ENCODE results near the gene OR6N2. TPM values are rescaled to one million over a fixed set of nuclear protein-coding genes. Genes with fewer than 3 reads are reported as not detected.
A peak's percentile ranks its signal among the peaks of the same experiment; 100 is the strongest.

The OR6N2 gene, protein sequence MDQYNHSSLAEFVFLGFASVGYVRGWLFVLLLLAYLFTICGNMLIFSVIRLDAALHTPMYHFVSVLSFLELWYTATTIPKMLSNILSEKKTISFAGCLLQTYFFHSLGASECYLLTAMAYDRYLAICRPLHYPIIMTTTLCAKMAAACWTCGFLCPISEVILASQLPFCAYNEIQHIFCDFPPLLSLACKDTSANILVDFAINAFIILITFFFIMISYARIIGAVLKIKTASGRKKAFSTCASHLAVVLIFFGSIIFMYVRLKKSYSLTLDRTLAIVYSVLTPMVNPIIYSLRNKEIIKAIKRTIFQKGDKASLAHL
- total RNA-seq: under 1 TPM in 2 of 6 donors, not detected in 4; 0.10 to 0.26 TPM

DNA sequence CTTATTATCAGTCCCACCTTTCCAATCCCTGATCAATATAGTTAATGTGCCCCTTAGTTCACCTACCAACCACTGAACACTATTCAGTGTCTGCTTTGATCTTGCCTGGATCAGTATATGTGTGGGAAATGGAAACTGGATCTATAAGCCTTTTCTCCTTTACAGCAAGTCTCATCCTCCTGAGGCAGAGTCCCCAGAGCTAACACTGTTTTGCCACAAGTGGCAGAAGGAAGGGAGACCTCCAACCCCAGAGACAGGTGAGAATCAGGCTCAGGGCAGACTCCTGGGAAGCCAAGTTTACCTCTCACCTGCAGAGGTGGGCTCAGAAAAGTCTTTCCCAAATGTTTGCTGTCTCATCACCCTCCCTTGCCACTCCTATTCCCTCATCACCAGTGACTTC, at the start of gene OR6N2:
OR6N2 (minus strand) TSS at position 101 of the 400 bp plus-strand sequence. CDS start 3,569 bp downstream, outside the sequence.
- Histone ChIP-seq H3K4me1 (no peaks in the 10 kb centered on the region), H3K27ac (no peak within 1 kb of the TSS), H3K4me3 (no peak within 1 kb of the TSS), H3K27me3 (no peaks in the 10 kb centered on the region), H3K9me3 (no peaks in the 10 kb centered on the region), H3K36me3 (no peaks in the 10 kb centered on the region)
- DNase-seq (no peak), ATAC-seq (ENCODE audit: low FRiP score in 2 of 2) (no peak)
- no peak for TF ChIP-seq EP300 (IDR thresholded peaks at IDR 0.05)
- TF ChIP-seq CTCF (IDR thresholded peaks at IDR 0.05): no peak
- no peak for TF ChIP-seq POLR2AphosphoS5 (IDR thresholded peaks at IDR 0.05)
- no peak for TF ChIP-seq POLR2A (IDR thresholded peaks at IDR 0.05)

DNA sequence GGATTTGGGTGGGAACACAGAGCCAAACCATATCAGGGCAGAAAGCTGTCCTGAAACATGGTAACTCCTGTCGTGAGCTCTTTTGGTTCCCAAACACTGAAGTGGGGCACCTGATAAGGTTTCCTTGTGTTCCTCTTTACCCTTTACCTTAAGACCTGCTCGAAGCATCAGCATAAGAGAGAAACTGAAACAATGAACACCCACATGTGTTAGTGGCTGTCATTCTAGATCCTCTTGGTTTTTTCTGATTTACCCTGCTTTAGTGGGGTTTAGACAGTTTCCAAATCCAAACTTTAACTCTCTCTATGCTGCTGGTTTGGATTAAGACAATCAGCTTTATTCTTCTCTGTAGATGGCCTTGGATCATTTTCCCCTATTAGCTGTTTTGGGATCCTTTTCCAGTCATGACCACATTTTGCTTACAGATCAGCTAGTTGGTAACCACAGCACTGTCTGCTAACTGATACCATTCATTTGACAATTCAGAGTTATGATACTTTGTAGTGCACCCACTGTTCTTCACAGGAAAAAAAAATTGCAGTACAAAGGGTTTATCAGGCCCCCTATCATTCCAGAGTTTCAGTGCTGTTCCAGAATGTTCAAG, 49.2 kb upstream of the OR6N2 start:
- Histone ChIP-seq H3K36me3 (no peaks in the 10 kb centered on the region), H3K4me3 (no peak overlapping the region), H3K9me3 (peaks cover 0 to 9% (median 3%) of the 10 kb centered on the region in 4 donors), H3K27me3 (no peaks in the 10 kb centered on the region), H3K27ac (peak overlapping the region in 3 of 4 donors; percentile 57 to 83 (median 68)), H3K4me1 (peaks cover 0 to 8% (median 0%) of the 10 kb centered on the region in 4 donors)
- TF ChIP-seq EP300 (IDR thresholded peaks at IDR 0.05) (no peak), POLR2AphosphoS5 (IDR thresholded peaks at IDR 0.05) (no peak), POLR2A (IDR thresholded peaks at IDR 0.05) (no peak), CTCF (IDR thresholded peaks at IDR 0.05) (no peak)
- DNase-seq (no peak), ATAC-seq (ENCODE audit: low FRiP score in 2 of 2) (no peak)
- 66 to 67% methylated on average over 2 of the region's 2 CpGs for WGBS, 2 donors

GRCh38 chr1:158821723-158822122, 40.7 kb upstream of the OR6N2 start:
- no peak for ATAC-seq (ENCODE audit: low FRiP score in 2 of 2)
- TF ChIP-seq POLR2A (IDR thresholded peaks at IDR 0.05): no peak
- no peak for TF ChIP-seq EP300 (IDR thresholded peaks at IDR 0.05)
- TF ChIP-seq CTCF (IDR thresholded peaks at IDR 0.05): no peak
- no peak for TF ChIP-seq POLR2AphosphoS5 (IDR thresholded peaks at IDR 0.05)
- DNase-seq: no peak
- H3K9me3 ChIP-seq: no peaks in the 10 kb centered on the region
- 75 to 90% methylated on average over 1 of the region's 1 CpG for WGBS, 2 donors
- peaks cover 0 to 5% (median 2%) of the 10 kb centered on the region in 4 donors for H3K4me1 ChIP-seq
- no peak overlapping the region for H3K4me3 ChIP-seq
- H3K27me3 ChIP-seq: no peaks in the 10 kb centered on the region
- no peak overlapping the region for H3K27ac ChIP-seq
- H3K36me3 ChIP-seq: no peaks in the 10 kb centered on the region

DNA sequence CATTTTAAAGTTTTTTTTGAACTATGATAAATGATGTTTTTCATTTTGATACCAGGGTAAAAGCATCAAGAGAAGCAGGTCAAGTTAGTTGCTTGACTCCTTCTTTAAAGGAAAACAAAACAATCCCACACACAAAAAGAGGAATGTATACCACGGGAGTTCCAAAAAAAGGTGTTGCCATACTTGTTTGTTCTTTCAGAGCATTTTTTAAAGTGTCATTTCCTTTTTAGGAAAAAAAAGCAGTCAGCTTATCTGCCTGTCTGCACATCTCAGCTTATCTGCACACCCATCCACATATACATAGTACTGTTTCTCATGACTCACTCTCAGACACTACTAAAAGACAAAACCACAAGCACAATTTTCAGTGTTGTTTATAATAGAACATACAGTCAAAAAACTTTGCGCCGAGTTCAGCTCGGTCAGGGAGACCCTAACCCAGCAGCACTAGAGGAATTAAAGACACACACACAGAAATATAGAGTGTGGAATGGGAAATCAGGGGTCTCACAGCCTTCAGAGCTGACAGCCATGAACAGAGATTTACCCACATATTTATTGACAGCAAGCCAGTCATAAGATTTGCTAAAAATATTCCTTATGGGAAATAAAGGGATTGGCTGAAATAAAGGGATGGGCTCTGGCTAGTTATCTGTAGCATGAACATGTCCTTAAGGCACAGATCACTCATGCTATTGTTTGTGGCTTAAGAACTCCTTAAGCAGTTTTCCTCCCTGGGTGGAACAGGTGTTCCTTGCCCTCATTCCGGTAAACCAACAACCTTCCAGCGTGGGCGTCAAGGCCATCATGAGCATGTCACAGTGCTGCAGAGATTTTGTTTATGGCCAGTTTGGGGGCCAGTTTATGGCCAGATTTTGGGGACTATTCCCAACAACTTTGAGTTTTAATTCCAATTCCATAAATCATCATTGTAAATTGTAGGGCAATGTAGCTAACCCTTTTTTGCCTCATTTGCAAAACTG, 38.7 kb upstream of the OR6N2 start:
- DNase-seq (no peak), ATAC-seq (ENCODE audit: low FRiP score in 2 of 2) (peak in 1 of 2 donors; percentile 62)
- TF ChIP-seq POLR2AphosphoS5 (IDR thresholded peaks at IDR 0.05): no peak
- no peak for TF ChIP-seq POLR2A (IDR thresholded peaks at IDR 0.05)
- TF ChIP-seq CTCF (IDR thresholded peaks at IDR 0.05): no peak
- TF ChIP-seq EP300 (IDR thresholded peaks at IDR 0.05): no peak
- H3K9me3 ChIP-seq: no peaks in the 10 kb centered on the region
- peak overlapping the region; percentile 53 to 79 (median 72) for H3K27ac ChIP-seq
- no peaks in the 10 kb centered on the region for H3K27me3 ChIP-seq
- no peak overlapping the region for H3K4me3 ChIP-seq
- WGBS, 2 donors: 49 to 53% methylated on average over 7 of the region's 7 CpGs
- H3K4me1 ChIP-seq: peaks cover 0 to 5% (median 2%) of the 10 kb centered on the region in 4 donors
- no peaks in the 10 kb centered on the region for H3K36me3 ChIP-seq

All from upper lobe of left lung (tissue), 6 donors.